NCI-H510A treated with DMSO at 0.1 percent for 48 hours (cell line): Measurements from ENCODE around the gene MEPCE.
A peak's percentile ranks its signal among the peaks of the same experiment; 100 is the strongest.

ENCODE experiments used
- DNase-seq: peaks from one replicate; lab custom pipeline; 2025; lab: John Stamatoyannopoulos, UW

MEPCE gene

DNA sequence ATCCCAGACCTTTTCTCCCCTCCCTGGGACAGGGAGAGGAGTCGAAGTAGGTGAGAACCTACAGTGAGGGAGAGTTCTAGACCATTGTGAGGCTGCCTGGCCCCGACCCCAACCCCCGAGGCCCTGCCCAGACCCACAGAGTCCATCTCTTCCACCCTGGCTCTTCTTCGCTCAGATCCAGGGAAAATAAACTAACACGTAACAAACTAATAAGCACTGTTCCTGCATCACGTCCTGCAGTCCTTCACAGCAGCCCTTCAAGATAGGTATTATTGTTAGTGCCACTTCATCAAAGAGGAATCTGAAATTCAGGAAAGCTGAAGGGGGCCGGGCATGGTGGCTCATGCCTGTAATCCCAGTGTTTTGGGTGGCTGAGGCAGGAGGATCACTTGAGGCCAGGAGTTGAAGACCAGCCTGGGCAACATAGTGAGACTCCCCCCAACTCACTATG lies 34.6 kb downstream of the MEPCE start, which contains the start of gene SPACDR:
Gene SPACDR, minus strand, starts transcription at position 51 of the 451 bp plus-strand sequence. CDS start 235 bp downstream, outside the sequence.
- no peak for DNase-seq

- no peak for DNase-seq
Measured at GRCh38 chr7:100464791-100465190, 35.2 kb downstream of the MEPCE start.

DNA sequence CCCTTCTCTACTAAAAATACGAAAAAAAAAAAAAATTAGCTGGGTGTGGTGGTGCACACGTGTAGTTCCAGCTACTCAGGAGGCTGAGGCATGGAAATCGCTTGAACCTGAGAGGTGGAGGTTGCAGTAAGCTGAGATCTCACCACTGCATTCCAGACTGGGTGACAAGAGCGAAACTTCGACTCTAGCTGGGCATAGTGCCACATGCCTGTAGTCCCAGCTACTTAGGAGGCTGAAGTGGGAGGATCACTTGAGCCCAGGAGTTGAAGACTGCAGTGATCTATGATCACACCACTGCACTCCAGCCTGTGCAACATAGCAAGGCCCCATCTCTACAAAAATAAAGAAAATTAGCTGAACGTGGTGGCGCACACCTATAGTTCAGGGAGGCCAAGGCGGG lies 35.7 kb downstream of the MEPCE start:
- no peak for DNase-seq

- DNase-seq, result no peak
Measured at GRCh38 chr7:100465702-100466311, 36.2 kb downstream of the MEPCE start.

DNA sequence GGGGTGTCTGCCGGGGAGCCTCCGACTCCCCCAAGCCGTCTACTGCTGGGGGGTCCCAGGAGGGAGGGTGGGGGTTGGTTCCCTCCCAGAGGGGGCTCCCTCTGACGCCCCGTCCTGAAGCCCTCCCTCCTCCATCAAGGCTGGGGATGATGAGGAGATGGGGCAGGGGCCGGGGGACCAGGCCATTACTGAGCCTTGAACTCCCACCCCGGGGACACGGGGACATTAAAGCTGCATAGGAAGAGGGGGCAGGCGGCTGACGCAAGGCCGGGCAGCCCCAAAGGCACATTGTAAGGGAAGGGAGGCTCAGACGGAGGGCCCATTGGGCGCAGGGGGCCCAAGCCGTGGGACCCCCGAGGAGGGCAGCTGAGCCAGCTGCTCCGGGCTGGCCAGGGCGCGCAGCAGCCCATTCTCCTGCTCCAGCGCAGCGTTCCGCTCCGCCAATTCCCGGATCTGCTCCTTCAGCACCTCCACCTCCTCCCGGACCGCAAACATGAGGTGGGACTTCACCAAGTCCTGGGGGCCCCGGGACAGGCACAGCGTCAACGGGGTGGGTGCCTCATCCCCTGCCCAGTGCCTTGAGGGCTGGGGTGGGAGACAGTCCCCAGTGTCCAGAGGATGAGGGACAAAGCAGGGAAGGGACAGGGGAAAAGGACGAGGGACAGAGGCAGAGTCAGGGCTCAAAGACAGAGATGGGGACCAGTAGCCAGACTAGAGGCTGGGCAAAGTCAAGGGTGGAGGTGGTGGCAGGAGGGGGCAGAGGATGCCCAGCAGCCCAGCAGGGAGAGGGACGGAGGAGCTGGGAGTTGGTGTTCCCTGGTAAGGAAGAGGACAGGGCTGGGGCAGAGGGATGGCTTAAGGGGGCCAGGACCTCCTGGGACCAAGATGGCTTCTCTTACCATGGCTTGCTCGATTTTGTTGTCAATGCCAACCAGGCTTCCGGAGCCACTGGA lies 37.3 kb downstream of the MEPCE start:
- DNase-seq, result no peak

DNA sequence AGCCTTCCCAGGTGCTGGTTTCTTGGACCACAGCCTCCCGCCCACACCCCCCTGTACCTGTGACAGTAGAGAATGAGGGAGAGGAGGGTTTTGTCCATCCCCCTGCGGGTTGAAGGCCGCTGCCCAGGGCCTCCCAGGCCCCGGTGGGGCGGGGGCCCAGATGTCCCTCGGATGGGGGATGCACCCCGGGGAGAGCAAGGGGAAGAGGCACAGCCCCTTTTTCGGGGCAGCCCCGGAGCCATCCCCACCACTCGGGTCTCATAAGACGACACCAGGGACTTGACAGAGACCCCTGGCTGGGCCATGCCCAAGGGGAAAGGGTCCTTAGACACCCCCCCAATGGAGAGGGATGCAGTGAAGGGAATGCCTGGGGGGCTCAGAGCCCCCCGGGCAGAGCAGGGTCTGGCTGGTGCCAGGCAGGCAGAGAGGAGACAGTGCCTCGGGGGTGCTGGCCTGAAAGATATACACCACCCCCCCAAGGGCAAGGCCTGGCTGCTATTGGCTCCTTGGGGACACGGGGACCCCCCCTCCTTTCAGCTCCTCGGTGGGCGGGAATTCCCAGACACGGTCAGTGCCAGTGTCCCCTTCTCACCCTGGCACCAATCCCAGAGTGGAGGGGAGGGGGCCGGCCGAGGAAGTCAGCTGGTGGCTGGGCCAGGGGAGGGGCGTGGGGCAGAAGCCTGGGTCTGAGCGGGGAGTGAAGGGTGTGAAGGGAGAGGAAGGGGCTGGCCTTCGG lies 38.2 kb downstream of the MEPCE start:
- DNase-seq, result no peak

- peak; percentile 64 for DNase-seq
Measured at GRCh38 chr7:100469227-100470044, 39.8 kb downstream of the MEPCE start.

- DNase-seq, result no peak
Measured at GRCh38 chr7:100471021-100471420, 41.4 kb downstream of the MEPCE start.

DNA sequence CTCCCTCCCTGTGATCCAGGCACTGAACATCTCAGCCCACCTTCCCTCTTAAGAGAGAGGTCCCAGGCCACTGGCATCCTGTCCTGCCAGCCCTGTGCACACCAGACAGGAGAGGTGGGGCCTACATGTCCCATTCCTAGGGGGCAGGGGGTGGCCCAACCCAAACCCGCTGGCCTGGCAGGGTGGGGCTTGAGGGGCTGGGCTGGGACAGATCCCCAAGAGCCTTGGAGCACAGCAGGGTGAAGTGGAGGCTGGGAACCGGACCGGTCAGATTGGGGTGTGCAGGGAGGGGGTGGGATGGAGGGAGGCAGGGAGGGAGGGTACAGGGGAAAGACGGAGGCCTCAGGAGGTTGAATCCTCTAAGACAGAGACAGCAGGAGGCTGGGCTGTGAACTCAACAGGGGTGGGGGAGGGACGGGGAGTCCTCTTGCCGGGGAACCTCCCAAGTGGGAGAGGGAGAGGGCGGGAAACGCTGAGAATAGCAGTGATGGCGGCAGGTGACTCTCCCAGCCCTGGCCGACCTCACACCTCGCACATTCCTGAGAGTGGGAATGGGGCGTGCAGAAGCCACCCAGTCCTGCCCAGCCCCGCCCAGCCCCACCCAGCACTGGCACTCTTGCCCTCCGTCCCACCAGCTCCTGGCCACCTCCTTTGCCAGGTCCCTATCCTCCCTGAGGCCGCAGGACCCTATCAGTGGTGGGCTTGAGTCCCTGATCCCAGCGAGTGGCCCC lies 42.7 kb downstream of the MEPCE start:
- no peak for DNase-seq

DNA sequence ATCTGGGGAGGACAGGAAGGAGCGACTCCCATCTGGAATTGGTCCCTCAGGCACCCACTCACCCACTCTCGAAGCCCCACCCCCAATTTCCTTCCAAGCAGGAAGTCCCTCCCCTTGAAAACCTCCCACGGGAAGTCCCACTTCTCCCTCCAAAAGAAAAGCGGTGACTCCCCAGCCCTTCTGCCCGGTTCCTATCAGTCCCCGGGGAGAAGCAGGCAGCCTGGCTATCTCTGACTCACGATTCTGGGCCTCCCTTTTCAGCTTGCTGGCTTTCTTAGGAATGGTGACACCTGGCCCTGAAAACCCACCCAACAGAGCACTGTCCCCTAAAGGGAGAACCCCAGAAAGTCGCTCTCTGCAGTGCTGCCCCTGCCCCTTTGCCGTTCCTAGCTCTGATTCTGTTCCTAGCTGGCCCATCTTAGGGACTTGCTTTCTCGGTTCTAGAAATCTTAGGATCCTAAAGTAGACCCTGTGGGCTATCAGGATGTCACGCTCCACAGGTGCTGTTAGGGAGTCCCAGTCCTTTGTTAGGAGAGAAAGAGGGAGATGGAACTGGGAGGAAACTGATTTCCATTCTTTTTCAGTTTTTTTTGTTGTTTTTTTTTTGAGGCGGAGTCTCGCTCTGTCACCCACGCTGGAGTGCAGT lies 43.3 kb downstream of the MEPCE start:
- DNase-seq, result no peak

DNA sequence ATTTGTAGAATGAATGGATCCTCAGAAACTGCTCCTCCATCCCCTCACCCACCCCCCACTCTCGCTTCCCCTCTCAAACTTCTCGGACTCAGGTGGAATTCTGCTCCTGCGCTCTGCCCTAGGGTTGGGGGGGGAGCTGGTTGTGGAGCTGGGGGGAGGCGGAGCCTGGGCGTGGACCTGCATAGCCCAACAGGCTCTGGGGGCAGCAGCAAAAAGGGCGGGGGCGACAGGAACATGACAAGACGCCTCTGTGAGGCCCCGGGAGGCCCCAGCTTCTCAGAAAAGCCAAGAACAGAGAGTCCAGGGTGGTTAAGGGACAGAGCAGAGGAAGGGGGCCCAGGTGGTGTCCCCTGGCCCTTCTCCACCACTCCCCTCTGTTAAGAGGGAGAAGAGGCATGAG lies 45.9 kb downstream of the MEPCE start:
- no peak for DNase-seq

- no peak for DNase-seq
Measured at GRCh38 chr7:100476101-100476780, 46.6 kb downstream of the MEPCE start.

DNA sequence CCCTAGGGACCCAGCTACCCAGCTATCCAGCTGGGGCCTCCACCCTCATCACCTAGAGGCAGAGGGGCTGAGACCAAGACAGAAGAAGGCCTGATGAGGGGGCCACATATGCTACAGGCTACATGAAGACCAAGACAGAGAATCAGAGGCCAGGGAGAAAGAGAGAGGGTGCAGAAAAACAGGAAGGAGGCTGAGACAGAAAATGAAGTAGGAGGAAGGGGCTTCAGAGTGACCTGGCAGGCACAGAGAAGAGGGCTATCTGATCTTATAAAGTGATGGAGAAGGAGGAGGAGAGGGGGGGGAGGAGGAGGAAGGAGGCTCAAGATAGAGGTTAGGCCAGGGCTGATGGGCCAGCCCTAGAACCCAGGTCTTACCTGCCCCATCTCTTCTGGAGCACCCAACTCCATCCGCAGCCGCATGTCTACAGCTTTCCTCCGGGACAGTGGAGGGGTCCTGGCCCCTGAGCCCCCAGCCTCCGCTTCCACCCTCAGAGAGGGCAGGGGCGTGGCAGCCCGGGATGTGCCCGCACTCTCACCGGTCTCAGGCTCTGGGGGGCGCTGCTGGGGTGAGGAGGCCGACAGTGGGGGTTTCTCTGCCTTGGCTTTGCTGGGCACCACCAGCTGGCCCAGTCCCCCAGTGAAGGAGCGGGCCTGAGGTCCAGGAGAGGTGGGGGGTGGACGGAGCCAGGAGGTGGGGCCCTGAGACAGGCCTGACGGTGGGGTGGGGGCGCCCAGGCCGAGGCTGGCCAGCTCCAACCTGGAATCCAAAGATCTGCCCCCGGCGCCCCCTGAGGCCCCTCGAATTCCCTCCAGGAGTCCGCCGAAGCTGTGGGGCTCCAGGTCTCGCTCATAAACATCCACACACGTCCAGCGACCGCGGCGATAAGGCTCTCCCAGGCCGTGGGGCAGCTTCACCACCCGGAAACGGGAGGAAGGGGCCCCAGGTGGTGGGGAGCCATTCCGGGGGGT lies 47.6 kb downstream of the MEPCE start:
- no peak for DNase-seq

DNA sequence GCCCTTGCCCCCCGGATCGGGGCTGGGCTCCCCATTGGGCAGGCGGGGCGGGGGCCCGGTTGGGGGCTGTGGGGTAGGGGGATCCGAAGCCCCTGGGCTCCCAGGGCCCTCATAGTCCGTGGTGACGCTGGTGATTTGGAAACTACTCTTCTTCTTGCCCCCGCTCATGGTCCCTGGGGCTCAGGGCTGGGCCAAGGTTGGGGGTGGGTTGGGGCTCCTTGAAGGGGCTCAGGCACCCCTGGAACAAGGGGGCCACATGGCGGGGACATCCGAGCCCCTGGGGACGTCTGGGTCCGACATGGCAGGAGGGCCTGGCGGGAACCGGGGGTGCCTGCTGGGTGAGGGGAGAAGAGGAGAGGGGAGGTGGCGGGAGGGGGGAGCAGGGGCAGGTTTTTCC lies 48.2 kb downstream of the MEPCE start:
- DNase-seq, result no peak

GRCh38 chr7:100478958-100479660 lies 49.5 kb downstream of the MEPCE start, which contains the start of gene TSC22D4:
TSS of gene TSC22D4 (minus strand) at chr7:100479214. CDS start at chr7:100478038, 1,176 bp downstream.
- DNase-seq, result peak; percentile 60

- DNase-seq, result no peak
Measured at GRCh38 chr7:100481466-100481865, 51.8 kb downstream of the MEPCE start.

GRCh38 chr7:100482728-100483089 lies 53.1 kb downstream of the MEPCE start:
- DNase-seq, result no peak
